Stomach smooth muscle (tissue), 2 donors: ENCODE data around the gene ARHGAP24.
"Not testable (repeated sequence)": the region's sequence is repeated elsewhere in the genome, so short reads cannot be mapped to it uniquely, and the experiment has no call there.

ENCODE experiments used
- H3K27ac ChIP-seq: one replicate; pipeline ENCODE4 v1.7.0; 2013; ENCODE audit warnings: mild to moderate bottlenecking, low read length, inconsistent platforms
- H3K27me3 ChIP-seq, 2 donors: one replicate each; pipeline ENCODE4 v1.7.0; 2013; ENCODE audit warnings: low read length in 2 of 2; ENCODE audit not compliant: insufficient read depth in 2 of 2, control insufficient read depth in 1 of 2
- H3K36me3 ChIP-seq, 2 donors: one replicate each; pipeline ENCODE4 v1.7.0; 2013; ENCODE audit warnings: low read length in 2 of 2; ENCODE audit not compliant: control insufficient read depth in 2 of 2, insufficient read depth in 2 of 2
- H3K4me1 ChIP-seq: one replicate; pipeline ENCODE4 v1.7.0; 2013; ENCODE audit warnings: low read length; ENCODE audit not compliant: control insufficient read depth, insufficient read depth
- H3K4me3 ChIP-seq, 2 donors: one replicate each; pipeline ENCODE4 v1.7.0; 2013; ENCODE audit warnings: low read length in 2 of 2
- H3K9ac ChIP-seq, 2 donors: one replicate each; pipeline ENCODE4 v1.7.0; 2013; ENCODE audit warnings: low read length in 2 of 2, mild to moderate bottlenecking in 1 of 2
- H3K9me3 ChIP-seq, 2 donors: one replicate each; pipeline ENCODE4 v1.7.0; 2013; ENCODE audit warnings: low read length in 2 of 2; ENCODE audit not compliant: control insufficient read depth in 2 of 2
- donor health status: healthy.
- donor health status: Pancreatic carcinoma.

The ARHGAP24 gene

DNA sequence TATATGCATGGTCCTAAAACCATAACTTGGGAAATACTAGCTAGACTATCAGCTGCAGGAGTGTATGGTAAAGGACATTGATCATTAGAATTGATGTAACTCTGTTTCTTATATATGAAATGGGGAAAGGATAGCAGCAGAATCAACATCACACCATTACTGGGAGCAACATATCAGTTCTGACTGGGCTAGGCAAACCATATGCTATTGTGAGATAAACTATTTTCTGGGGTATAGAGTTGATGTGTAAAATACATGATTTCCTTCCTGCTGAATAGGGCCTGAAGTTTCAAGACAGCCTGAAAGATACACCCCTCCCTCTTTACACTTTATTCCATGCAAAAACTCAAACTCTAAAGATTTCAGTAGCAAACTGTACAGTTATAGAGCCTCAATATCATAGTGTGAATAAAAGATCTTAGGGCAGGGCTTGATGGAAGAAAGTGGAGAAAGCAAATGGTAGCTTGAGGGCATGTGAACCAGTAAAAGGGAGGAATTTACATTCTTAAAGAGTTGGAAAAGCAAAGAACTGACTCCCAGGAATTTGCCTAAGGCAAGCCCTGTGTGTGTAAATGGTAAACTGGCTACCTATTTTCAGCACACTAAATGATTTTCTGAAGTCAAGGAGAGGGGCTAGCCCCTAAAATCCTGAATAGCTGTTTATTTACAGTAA, 480.8 kb downstream of the ARHGAP24 start:
- Histone ChIP-seq H3K9ac (no peak overlapping the region), H3K36me3 (no peaks in the 10 kb centered on the region), H3K4me3 (no peak overlapping the region), H3K27ac (no peak overlapping the region), H3K27me3 (no peaks in the 10 kb centered on the region), H3K4me1 (peaks cover 3% of the 10 kb centered on the region), H3K9me3 (no peaks in the 10 kb centered on the region)

- Histone ChIP-seq H3K4me3 (no peak overlapping the region), H3K36me3 (no peaks in the 10 kb centered on the region), H3K9ac (no peak overlapping the region), H3K27me3 (no peaks in the 10 kb centered on the region), H3K9me3 (no peaks in the 10 kb centered on the region), H3K4me1 (peaks cover 3% of the 10 kb centered on the region), H3K27ac (no peak overlapping the region)
Measured at GRCh38 chr4:85956293-85956945, 481.5 kb downstream of the ARHGAP24 start.

- Histone ChIP-seq H3K9ac (no peak overlapping the region), H3K9me3 (no peaks in the 10 kb centered on the region), H3K4me3 (no peak overlapping the region), H3K36me3 (no peaks in the 10 kb centered on the region), H3K27me3 (no peaks in the 10 kb centered on the region), H3K4me1 (no peaks in the 10 kb centered on the region), H3K27ac (no peak overlapping the region)
Measured at GRCh38 chr4:85961887-85962286, 486.9 kb downstream of the ARHGAP24 start.

GRCh38 chr4:85963231-85963630, 488.3 kb downstream of the ARHGAP24 start:
- Histone ChIP-seq H3K9me3 (no peaks in the 10 kb centered on the region), H3K27ac (no peak overlapping the region), H3K27me3 (no peaks in the 10 kb centered on the region), H3K4me3 (no peak overlapping the region), H3K4me1 (no peaks in the 10 kb centered on the region), H3K9ac (no peak overlapping the region), H3K36me3 (no peaks in the 10 kb centered on the region)

GRCh38 chr4:85964298-85964697, 489.3 kb downstream of the ARHGAP24 start:
- Histone ChIP-seq H3K27ac (no peak overlapping the region), H3K9me3 (no peaks in the 10 kb centered on the region), H3K36me3 (no peaks in the 10 kb centered on the region), H3K9ac (no peak overlapping the region), H3K27me3 (no peaks in the 10 kb centered on the region), H3K4me3 (no peak overlapping the region), H3K4me1 (no peaks in the 10 kb centered on the region)

DNA sequence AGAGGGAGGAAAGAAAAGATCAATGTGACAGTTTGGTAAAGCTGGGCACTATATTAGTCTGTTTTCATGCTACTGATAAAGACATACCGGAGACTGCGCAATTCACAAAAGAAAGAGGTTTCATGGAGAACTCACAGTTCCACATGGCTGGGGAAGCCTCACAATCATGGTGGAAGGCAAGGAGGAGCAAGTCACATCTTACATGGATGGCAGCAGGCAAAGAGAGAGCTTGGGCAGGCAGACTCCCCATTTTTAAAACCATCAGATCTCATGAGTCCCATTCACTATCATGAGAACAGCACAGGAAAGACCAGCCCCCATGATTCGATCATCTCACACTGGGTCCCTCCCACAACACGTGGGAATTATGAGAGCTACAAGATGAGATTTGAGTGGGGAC, 490.1 kb downstream of the ARHGAP24 start:
- not testable (repeated sequence) for H3K27me3 ChIP-seq

GRCh38 chr4:85965529-85965928, 490.6 kb downstream of the ARHGAP24 start:
- no peaks in the 10 kb centered on the region for H3K4me1 ChIP-seq
- no peak overlapping the region for H3K27ac ChIP-seq
- no peaks in the 10 kb centered on the region for H3K27me3 ChIP-seq
- H3K4me3 ChIP-seq = no peak overlapping the region
- no peaks in the 10 kb centered on the region for H3K9me3 ChIP-seq
- no peak overlapping the region for H3K9ac ChIP-seq
- no peaks in the 10 kb centered on the region for H3K36me3 ChIP-seq

More for the DNA sequence above, 490.1 kb downstream of the ARHGAP24 start:
- H3K4me1 ChIP-seq, H3K36me3 ChIP-seq, H3K9ac ChIP-seq, H3K4me3 ChIP-seq, H3K9me3 ChIP-seq, H3K27ac ChIP-seq: not testable (repeated sequence)

DNA sequence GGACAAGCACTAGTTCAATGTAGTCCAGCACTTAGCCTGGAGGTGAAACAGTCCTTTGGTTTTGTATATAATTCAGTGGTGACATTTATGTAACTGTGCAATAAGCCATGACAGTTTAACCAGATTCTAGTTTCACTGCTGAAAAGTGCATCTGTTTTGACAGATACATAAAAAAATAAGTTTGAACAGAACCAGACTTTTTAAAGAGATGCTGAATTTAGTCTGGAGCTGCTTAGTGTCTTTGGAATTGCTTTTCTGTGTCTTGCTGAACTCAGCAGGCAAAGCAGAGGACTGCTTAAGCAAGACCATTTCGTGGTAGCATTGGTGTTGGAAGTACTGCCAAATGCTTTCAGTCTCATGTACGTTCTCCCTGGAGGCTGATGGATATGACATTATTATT, 491.4 kb downstream of the ARHGAP24 start:
- no peak overlapping the region for H3K9ac ChIP-seq
- no peaks in the 10 kb centered on the region for H3K27me3 ChIP-seq
- no peaks in the 10 kb centered on the region for H3K9me3 ChIP-seq
- H3K27ac ChIP-seq = no peak overlapping the region
- no peaks in the 10 kb centered on the region for H3K4me1 ChIP-seq
- no peak overlapping the region for H3K4me3 ChIP-seq
- no peaks in the 10 kb centered on the region for H3K36me3 ChIP-seq

DNA sequence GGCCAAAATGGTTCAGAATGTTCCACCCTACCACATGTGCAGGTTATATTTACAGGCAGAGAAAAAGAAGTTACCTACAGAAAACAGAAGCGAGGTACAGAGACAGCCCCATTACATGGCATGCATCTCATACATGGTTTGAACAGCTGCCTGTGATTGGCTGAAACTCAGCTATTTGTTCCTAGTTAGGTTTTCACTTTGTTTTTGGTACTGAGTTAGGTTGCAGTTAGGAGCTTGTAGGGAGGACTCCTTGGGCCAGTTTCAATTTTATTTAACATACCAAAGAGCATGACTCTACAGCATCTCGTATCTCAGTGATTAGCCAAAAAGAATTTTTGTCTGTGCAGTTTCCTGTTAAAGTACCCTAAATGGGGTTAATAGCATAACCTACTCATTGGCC, 492.9 kb downstream of the ARHGAP24 start:
- H3K4me3 ChIP-seq = no peak overlapping the region
- no peaks in the 10 kb centered on the region for H3K27me3 ChIP-seq
- no peaks in the 10 kb centered on the region for H3K36me3 ChIP-seq
- H3K4me1 ChIP-seq = no peaks in the 10 kb centered on the region
- no peak overlapping the region for H3K9ac ChIP-seq
- H3K9me3 ChIP-seq = no peaks in the 10 kb centered on the region
- no peak overlapping the region for H3K27ac ChIP-seq

- Histone ChIP-seq H3K27ac (no peak overlapping the region), H3K27me3 (no peaks in the 10 kb centered on the region), H3K4me3 (no peak overlapping the region), H3K9ac (no peak overlapping the region), H3K36me3 (no peaks in the 10 kb centered on the region), H3K4me1 (no peaks in the 10 kb centered on the region), H3K9me3 (no peaks in the 10 kb centered on the region)
Measured at GRCh38 chr4:85968945-85969819, 494.2 kb downstream of the ARHGAP24 start.
